ENCODE results near the gene TEAD3. TPM values are rescaled to one million over a fixed set of nuclear protein-coding genes. Genes with fewer than 3 reads are reported as not detected.

The TEAD3 gene
- total and polyA plus RNA-seq, 2 experiments from 2014 or later: 15.0 to 26.5 TPM

DNA sequence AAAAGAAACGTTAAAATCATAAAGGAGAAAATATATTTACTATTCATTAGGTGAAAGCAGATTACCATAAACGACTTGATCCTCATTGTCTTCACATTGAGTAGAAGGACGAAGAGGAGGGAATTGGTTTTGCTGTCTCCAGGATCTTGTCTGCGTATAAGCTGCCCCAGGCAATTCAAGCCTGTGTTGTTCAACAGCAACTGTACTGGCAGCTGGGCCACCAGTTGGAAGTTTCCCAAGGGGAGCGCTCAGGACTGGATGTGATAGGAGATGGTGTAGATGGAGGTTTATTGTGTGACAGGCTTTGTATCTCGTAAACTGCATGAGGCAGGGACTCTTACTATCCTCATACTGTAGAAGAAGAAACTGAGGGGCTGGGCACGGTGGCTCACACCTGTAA is 48.7 kb downstream of the TEAD3 start:
- H3K36me3 ChIP-seq (ENCODE audit: insufficient read depth): no peaks in the 10 kb centered on the region
- Mint-ChIP-seq H3K9me3 (no peaks in the 10 kb centered on the region), H3K4me1 (peaks cover 13% of the 10 kb centered on the region), H3K27me3 (ENCODE audit: insufficient read depth, low read depth, poor library complexity) (peaks cover 8% of the 10 kb centered on the region), H3K27ac (no peak overlapping the region), H3K36me3 (ENCODE audit: low read depth) (no peaks in the 10 kb centered on the region; the same call in 2 of the 3 replicates), H3K4me3 (no peak overlapping the region)
- DNase-seq (ENCODE audit: low spot score): no peak
- H3K79me2 ChIP-seq (replicated peaks; ENCODE audit: insufficient read depth): 0 out of 2 replicates have a peak, but pooled peaks cover under 1% of the 10 kb centered on the region
- peaks cover 4% of the 10 kb centered on the region; the same call in 1 of the 2 replicates for H3K27me3 ChIP-seq (ENCODE audit: insufficient read depth)
- ATAC-seq: no peak
- no peak for TF ChIP-seq STAT1 (IDR thresholded peaks at IDR 0.05; ENCODE audit: unreplicated experiment)
- TF ChIP-seq EZH2phosphoT487 (IDR thresholded peaks at IDR 0.05; ENCODE audit: unreplicated experiment): no peak
- H4K20me1 ChIP-seq (replicated peaks; ENCODE audit: insufficient read depth): no peaks in the 10 kb centered on the region
- 0 out of 2 replicates have a peak, but pooled peaks cover 3% of the 10 kb centered on the region for H3F3A ChIP-seq (replicated peaks; ENCODE audit: low read depth)
- H3K4me1 ChIP-seq (ENCODE audit: insufficient read depth): peaks cover 10% of the 10 kb centered on the region
- no peak overlapping the region for H2AFZ ChIP-seq
- no peaks in the 10 kb centered on the region for H3K9me2 ChIP-seq (ENCODE audit: insufficient read depth)
- no peak overlapping the region for H3K27ac ChIP-seq (ENCODE audit: low read depth)
- H3K4me2 ChIP-seq: no peak overlapping the region
- no peak overlapping the region for H3K4me3 ChIP-seq

DNA sequence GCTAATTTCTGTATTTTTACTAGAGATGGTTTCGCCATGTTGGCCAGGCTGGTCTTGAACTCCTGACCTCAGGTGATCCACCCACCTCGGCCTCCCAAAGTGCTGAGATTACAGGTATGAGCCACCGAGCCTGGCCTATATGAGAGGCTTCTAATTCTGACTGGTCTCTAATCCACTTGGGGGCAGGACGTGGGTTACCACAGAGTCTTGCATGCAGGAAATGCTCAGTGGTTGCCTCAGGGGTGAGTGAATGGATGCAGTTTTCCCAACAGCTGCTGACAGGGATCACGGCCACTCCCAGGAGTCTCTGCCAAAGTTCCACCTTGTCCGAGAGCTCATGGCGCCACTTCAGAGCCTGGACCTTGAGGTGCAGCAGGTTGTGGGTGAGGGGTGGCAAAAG is 51.2 kb downstream of the TEAD3 start:
- Histone ChIP-seq H3K4me3 (no peak overlapping the region), H3K4me1 (ENCODE audit: insufficient read depth) (no peaks in the 10 kb centered on the region), H3K9me2 (ENCODE audit: insufficient read depth) (no peaks in the 10 kb centered on the region), H3K36me3 (ENCODE audit: insufficient read depth) (no peaks in the 10 kb centered on the region), H4K20me1 (replicated peaks; ENCODE audit: insufficient read depth) (no peaks in the 10 kb centered on the region), H2AFZ (no peak overlapping the region), H3K79me2 (replicated peaks; ENCODE audit: insufficient read depth) (no peaks in the 10 kb centered on the region), H3K27me3 (ENCODE audit: insufficient read depth) (no peaks in the 10 kb centered on the region), H3K4me2 (no peak overlapping the region), H3K27ac (ENCODE audit: low read depth) (no peak overlapping the region), H3F3A (replicated peaks; ENCODE audit: low read depth) (no peaks in the 10 kb centered on the region)
- Mint-ChIP-seq H3K9me3 (no peaks in the 10 kb centered on the region), H3K4me1 (no peaks in the 10 kb centered on the region), H3K36me3 (ENCODE audit: low read depth) (no peaks in the 10 kb centered on the region), H3K27me3 (ENCODE audit: insufficient read depth, low read depth, poor library complexity) (peaks cover 4% of the 10 kb centered on the region), H3K4me3 (no peak overlapping the region), H3K27ac (no peak overlapping the region)
- no peak for DNase-seq (ENCODE audit: low spot score)
- ATAC-seq: no peak
- TF ChIP-seq ZNF114 (CRISPR knock-in tag; IDR thresholded peaks at IDR 0.05) (no peak), CREB1 (CRISPR knock-in tag; IDR thresholded peaks at IDR 0.05; ENCODE audit: low read depth) (no peak), EZH2 (IDR thresholded peaks at IDR 0.05; ENCODE audit: low read depth, unreplicated experiment) (no peak), JUNB (IDR thresholded peaks at IDR 0.05; ENCODE audit: unreplicated experiment) (no peak)
- TF ChIP-seq, protein P1, sequence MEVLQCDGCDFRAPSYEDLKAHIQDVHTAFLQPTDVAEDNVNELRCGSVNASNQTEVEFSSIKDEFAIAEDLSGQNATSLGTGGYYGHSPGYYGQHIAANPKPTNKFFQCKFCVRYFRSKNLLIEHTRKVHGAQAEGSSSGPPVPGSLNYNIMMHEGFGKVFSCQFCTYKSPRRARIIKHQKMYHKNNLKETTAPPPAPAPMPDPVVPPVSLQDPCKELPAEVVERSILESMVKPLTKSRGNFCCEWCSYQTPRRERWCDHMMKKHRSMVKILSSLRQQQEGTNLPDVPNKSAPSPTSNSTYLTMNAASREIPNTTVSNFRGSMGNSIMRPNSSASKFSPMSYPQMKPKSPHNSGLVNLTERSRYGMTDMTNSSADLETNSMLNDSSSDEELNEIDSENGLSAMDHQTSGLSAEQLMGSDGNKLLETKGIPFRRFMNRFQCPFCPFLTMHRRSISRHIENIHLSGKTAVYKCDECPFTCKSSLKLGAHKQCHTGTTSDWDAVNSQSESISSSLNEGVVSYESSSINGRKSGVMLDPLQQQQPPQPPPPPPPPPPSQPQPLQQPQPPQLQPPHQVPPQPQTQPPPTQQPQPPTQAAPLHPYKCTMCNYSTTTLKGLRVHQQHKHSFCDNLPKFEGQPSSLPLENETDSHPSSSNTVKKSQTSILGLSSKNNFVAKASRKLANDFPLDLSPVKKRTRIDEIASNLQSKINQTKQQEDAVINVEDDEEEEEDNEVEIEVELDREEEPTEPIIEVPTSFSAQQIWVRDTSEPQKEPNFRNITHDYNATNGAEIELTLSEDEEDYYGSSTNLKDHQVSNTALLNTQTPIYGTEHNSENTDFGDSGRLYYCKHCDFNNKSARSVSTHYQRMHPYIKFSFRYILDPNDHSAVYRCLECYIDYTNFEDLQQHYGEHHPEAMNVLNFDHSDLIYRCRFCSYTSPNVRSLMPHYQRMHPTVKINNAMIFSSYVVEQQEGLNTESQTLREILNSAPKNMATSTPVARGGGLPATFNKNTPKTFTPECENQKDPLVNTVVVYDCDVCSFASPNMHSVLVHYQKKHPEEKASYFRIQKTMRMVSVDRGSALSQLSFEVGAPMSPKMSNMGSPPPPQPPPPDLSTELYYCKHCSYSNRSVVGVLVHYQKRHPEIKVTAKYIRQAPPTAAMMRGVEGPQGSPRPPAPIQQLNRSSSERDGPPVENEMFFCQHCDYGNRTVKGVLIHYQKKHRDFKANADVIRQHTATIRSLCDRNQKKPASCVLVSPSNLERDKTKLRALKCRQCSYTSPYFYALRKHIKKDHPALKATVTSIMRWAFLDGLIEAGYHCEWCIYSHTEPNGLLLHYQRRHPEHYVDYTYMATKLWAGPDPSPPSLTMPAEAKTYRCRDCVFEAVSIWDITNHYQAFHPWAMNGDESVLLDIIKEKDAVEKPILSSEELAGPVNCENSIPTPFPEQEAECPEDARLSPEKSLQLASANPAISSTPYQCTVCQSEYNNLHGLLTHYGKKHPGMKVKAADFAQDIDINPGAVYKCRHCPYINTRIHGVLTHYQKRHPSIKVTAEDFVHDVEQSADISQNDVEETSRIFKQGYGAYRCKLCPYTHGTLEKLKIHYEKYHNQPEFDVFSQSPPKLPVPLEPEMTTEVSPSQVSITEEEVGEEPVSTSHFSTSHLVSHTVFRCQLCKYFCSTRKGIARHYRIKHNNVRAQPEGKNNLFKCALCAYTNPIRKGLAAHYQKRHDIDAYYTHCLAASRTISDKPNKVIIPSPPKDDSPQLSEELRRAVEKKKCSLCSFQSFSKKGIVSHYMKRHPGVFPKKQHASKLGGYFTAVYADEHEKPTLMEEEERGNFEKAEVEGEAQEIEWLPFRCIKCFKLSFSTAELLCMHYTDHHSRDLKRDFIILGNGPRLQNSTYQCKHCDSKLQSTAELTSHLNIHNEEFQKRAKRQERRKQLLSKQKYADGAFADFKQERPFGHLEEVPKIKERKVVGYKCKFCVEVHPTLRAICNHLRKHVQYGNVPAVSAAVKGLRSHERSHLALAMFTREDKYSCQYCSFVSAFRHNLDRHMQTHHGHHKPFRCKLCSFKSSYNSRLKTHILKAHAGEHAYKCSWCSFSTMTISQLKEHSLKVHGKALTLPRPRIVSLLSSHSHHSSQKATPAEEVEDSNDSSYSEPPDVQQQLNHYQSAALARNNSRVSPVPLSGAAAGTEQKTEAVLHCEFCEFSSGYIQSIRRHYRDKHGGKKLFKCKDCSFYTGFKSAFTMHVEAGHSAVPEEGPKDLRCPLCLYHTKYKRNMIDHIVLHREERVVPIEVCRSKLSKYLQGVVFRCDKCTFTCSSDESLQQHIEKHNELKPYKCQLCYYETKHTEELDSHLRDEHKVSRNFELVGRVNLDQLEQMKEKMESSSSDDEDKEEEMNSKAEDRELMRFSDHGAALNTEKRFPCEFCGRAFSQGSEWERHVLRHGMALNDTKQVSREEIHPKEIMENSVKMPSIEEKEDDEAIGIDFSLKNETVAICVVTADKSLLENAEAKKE (CRISPR knock-in tag; IDR thresholded peaks at IDR 0.05): no peak
- TF ChIP-seq, protein P2, sequence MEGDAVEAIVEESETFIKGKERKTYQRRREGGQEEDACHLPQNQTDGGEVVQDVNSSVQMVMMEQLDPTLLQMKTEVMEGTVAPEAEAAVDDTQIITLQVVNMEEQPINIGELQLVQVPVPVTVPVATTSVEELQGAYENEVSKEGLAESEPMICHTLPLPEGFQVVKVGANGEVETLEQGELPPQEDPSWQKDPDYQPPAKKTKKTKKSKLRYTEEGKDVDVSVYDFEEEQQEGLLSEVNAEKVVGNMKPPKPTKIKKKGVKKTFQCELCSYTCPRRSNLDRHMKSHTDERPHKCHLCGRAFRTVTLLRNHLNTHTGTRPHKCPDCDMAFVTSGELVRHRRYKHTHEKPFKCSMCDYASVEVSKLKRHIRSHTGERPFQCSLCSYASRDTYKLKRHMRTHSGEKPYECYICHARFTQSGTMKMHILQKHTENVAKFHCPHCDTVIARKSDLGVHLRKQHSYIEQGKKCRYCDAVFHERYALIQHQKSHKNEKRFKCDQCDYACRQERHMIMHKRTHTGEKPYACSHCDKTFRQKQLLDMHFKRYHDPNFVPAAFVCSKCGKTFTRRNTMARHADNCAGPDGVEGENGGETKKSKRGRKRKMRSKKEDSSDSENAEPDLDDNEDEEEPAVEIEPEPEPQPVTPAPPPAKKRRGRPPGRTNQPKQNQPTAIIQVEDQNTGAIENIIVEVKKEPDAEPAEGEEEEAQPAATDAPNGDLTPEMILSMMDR (conservative IDR thresholded peaks at IDR 0.05; ENCODE audit: low read depth in 2 of 2): no peak
- TF ChIP-seq, protein P3, sequence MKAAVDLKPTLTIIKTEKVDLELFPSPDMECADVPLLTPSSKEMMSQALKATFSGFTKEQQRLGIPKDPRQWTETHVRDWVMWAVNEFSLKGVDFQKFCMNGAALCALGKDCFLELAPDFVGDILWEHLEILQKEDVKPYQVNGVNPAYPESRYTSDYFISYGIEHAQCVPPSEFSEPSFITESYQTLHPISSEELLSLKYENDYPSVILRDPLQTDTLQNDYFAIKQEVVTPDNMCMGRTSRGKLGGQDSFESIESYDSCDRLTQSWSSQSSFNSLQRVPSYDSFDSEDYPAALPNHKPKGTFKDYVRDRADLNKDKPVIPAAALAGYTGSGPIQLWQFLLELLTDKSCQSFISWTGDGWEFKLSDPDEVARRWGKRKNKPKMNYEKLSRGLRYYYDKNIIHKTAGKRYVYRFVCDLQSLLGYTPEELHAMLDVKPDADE (IDR thresholded peaks at IDR 0.05): no peak
- TF ChIP-seq, protein P4, sequence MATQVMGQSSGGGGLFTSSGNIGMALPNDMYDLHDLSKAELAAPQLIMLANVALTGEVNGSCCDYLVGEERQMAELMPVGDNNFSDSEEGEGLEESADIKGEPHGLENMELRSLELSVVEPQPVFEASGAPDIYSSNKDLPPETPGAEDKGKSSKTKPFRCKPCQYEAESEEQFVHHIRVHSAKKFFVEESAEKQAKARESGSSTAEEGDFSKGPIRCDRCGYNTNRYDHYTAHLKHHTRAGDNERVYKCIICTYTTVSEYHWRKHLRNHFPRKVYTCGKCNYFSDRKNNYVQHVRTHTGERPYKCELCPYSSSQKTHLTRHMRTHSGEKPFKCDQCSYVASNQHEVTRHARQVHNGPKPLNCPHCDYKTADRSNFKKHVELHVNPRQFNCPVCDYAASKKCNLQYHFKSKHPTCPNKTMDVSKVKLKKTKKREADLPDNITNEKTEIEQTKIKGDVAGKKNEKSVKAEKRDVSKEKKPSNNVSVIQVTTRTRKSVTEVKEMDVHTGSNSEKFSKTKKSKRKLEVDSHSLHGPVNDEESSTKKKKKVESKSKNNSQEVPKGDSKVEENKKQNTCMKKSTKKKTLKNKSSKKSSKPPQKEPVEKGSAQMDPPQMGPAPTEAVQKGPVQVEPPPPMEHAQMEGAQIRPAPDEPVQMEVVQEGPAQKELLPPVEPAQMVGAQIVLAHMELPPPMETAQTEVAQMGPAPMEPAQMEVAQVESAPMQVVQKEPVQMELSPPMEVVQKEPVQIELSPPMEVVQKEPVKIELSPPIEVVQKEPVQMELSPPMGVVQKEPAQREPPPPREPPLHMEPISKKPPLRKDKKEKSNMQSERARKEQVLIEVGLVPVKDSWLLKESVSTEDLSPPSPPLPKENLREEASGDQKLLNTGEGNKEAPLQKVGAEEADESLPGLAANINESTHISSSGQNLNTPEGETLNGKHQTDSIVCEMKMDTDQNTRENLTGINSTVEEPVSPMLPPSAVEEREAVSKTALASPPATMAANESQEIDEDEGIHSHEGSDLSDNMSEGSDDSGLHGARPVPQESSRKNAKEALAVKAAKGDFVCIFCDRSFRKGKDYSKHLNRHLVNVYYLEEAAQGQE (IDR thresholded peaks at IDR 0.05; ENCODE audit: unreplicated experiment): no peak

All from GM23338 (cell line).